Transverse colon (tissue), 4 donors: ENCODE measurements around the gene SIL1.

Experiments
- CTCF ChIP-seq, 5 experiments: fragments of 200-600 bp in 3 of 5; fragments of 450-650 bp in 2 of 5; sonication (generic) in 3 of 5; IDR thresholded peaks; 1 replicate in 2 of 5; 2 replicates in 3 of 5; pipeline ENCODE4 v1.5.1; 2016 to 2017; ENCODE audit warnings: antibody characterized with exemption in 5 of 5, inconsistent platforms in 3 of 5, mild to moderate bottlenecking in 2 of 5, moderate library complexity in 1 of 5
- EP300 ChIP-seq: sonication (generic); formaldehyde crosslinking; IDR thresholded peaks from one replicate; pipeline ENCODE4 v1.6.1; 2017; ENCODE audit warnings: antibody characterized with exemption, low read depth
- POLR2A ChIP-seq: fragments of 450-650 bp; IDR thresholded peaks from one replicate; pipeline ENCODE4 v1.6.1; 2016; ENCODE audit warnings: antibody characterized with exemption, mild to moderate bottlenecking, moderate library complexity
- POLR2AphosphoS5 ChIP-seq, 3 donors: sonication (generic); formaldehyde crosslinking; IDR thresholded peaks; one replicate each; pipeline ENCODE4 v1.6.1; 2016; ENCODE audit warnings: antibody characterized with exemption in 3 of 3

- TF ChIP-seq POLR2A = no peak
- TF ChIP-seq CTCF (IDR thresholded peaks at IDR 0.05) = no peak
- no peak for TF ChIP-seq EP300
- TF ChIP-seq POLR2AphosphoS5 (IDR thresholded peaks at IDR 0.05) = no peak
Observed at GRCh38 chr5:139232147-139232724, 34.1 kb upstream of the SIL1 start.
